22Rv1 (cell line): ENCODE measurements around the gene ME3.

Experiments used
- ZFX ChIP-seq: fragments of 450-650 bp; IDR thresholded peaks from 2 replicates; pipeline ENCODE4 v1.6.1; 2017; ENCODE audit warnings: antibody characterized with exemption, borderline replicate concordance
- TF ChIP-seq, protein P1 (sequence below): fragments of 450-650 bp; IDR thresholded peaks from 2 replicates; pipeline ENCODE4 v1.5.1; 2017; ENCODE audit warnings: mild to moderate bottlenecking

DNA sequence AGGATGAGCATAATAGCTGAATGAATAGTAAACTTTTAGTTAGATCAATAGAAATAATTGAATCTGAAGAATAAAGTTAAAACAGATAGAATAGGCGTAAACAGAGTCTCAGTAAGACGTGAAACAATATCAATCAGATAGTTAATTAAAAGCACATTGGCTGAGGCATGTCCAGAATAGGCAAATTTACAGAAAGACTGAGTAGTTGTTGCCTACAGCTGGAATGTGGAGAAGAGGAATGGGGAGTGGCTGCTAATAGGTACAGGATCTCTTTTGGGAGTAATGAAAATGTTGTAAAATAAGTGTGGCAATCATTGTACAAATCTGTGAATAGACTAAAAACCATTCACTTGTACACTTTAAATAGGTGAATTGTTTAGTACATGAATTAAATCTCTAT lies 36.3 kb upstream of the ME3 start:
- TF ChIP-seq, protein P1, sequence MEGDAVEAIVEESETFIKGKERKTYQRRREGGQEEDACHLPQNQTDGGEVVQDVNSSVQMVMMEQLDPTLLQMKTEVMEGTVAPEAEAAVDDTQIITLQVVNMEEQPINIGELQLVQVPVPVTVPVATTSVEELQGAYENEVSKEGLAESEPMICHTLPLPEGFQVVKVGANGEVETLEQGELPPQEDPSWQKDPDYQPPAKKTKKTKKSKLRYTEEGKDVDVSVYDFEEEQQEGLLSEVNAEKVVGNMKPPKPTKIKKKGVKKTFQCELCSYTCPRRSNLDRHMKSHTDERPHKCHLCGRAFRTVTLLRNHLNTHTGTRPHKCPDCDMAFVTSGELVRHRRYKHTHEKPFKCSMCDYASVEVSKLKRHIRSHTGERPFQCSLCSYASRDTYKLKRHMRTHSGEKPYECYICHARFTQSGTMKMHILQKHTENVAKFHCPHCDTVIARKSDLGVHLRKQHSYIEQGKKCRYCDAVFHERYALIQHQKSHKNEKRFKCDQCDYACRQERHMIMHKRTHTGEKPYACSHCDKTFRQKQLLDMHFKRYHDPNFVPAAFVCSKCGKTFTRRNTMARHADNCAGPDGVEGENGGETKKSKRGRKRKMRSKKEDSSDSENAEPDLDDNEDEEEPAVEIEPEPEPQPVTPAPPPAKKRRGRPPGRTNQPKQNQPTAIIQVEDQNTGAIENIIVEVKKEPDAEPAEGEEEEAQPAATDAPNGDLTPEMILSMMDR, result no peak
- no peak for TF ChIP-seq ZFX
